Left cardiac atrium (tissue), 4 donors: ENCODE results near the gene PFKL. TPM values are rescaled to one million over a fixed set of nuclear protein-coding genes. Genes with fewer than 3 reads are reported as not detected.
A peak's percentile ranks its signal among the peaks of the same experiment; 100 is the strongest.
"Not testable (repeated sequence)": the region's sequence is repeated elsewhere in the genome, so short reads cannot be mapped to it uniquely, and the experiment has no call there.

Experiments
- ATAC-seq, 2 donors: fragments of 200-7000 bp; cut with Tn5 transposase; one replicate each; pipeline ENCODE4 v1.9.1; 2020; ENCODE audit warnings: mild to moderate bottlenecking in 2 of 2, moderate library complexity in 2 of 2
- DNase-seq: peaks from one replicate; pipeline ENCODE4 v3.0.0-alpha.2; 2020
- intact Hi-C, 2 donors: fragments of 100-400 bp; cut with DNase I; formaldehyde crosslinking; loops; one replicate each; pipeline versions ENCODE4 v1.14.1 to v1.15.1; 2022 to 2023
- total RNA-seq, 2 donors: library from RNA; stranded (reverse); fragmentation: NEBNext Ultra II Directional; extraction: Animal tissue kit (Norgen Biotek cat#: 25700); gene quantifications; one replicate each; pipeline ENCODE4 v1.2.1, GENCODE V29; 2021
- donor health status: DM: no; HTN: yes; CAD: no.
- donor health status: DM: no; HTN: yes; CAD: no; lungs with severe emphysema.
- donor health status: DM: yes; HTN: yes; CAD: no.
- donor health status: Dilated cardiomyopathy.

Gene PFKL
- total RNA-seq, 2 donors from 2014 or later, result 58.8 to 67.2 TPM

- no peak for DNase-seq
- ATAC-seq, result no peak
- intact Hi-C loops, result no loop called here
These were observed 33.9 kb downstream of the PFKL start for GRCh38 chr21:44333509-44334328.

- intact Hi-C loops, result no loop called here
- no peak for ATAC-seq
- no peak for DNase-seq
These were observed 34.6 kb downstream of the PFKL start for GRCh38 chr21:44334329-44335030.

- no peak for ATAC-seq
- DNase-seq, result no peak
- intact Hi-C loops, result no loop called here
These were observed 35.6 kb downstream of the PFKL start for GRCh38 chr21:44335266-44336059.

- intact Hi-C loops, result no loop called here
- DNase-seq (no peak), ATAC-seq (no peak)
These were observed 37.6 kb downstream of the PFKL start for GRCh38 chr21:44337449-44337848.

- ATAC-seq (peak; percentile 24 to 31), DNase-seq (peak; percentile 75)
- intact Hi-C loops, result no loop called here
These were observed 38.4 kb downstream of the PFKL start for GRCh38 chr21:44337941-44338895.

GRCh38 chr21:44338971-44339910 is 39.4 kb downstream of the PFKL start, which contains the start of gene CFAP410:
Gene CFAP410 (minus strand): TSS chr21:44339390. CDS start chr21:44339194, 196 bp downstream.
- DNase-seq (peak; percentile 95), ATAC-seq (peak; percentile 94 to 95)
- intact Hi-C loops, result no loop called here

GRCh38 chr21:44341726-44342458 is 42.0 kb downstream of the PFKL start:
- intact Hi-C loops, ATAC-seq, DNase-seq: not testable (repeated sequence)

- DNase-seq, intact Hi-C loops, ATAC-seq: not testable (repeated sequence)
These were observed 43.1 kb downstream of the PFKL start for GRCh38 chr21:44342981-44343380.

- ATAC-seq (no peak), DNase-seq (no peak)
- intact Hi-C loops, result no loop called here
These were observed 44.8 kb downstream of the PFKL start for GRCh38 chr21:44344541-44345183.

GRCh38 chr21:44345495-44345894 is 45.6 kb downstream of the PFKL start:
- ATAC-seq (no peak), DNase-seq (no peak)
- intact Hi-C loops, result no loop called here

GRCh38 chr21:44347911-44348451 is 48.1 kb downstream of the PFKL start:
- intact Hi-C loops, result no loop called here
- ATAC-seq, result no peak

GRCh38 chr21:44348861-44349260 is 49.0 kb downstream of the PFKL start:
- DNase-seq, result no peak
- intact Hi-C loops, result no loop called here

More at GRCh38 chr21:44347911-44348451, 48.1 kb downstream of the PFKL start:
- no peak for DNase-seq

GRCh38 chr21:44349416-44349846 is 49.6 kb downstream of the PFKL start:
- ATAC-seq (no peak), DNase-seq (no peak)
- intact Hi-C loops, result no loop called here

More at GRCh38 chr21:44348861-44349260, 49.0 kb downstream of the PFKL start:
- no peak for ATAC-seq

GRCh38 chr21:44349847-44350772 is 50.3 kb downstream of the PFKL start:
- no peak for ATAC-seq
- intact Hi-C loops, result no loop called here
- DNase-seq, result no peak
